SK-N-SH (cell line): ENCODE measurements around the gene SEC11A. TPM values are rescaled to one million over a fixed set of nuclear protein-coding genes. Genes with fewer than 3 reads are reported as not detected.

Experiments used
- CTCF ChIA-PET: fragments of 300-600, 350-600 bp; formaldehyde crosslinking; extraction: SDS; loops from one replicate; lab custom pipeline; 2021; lab: Yijun Ruan, JAX
- POLR2A ChIA-PET: fragments of 350-600 bp; sonication (Branson Sonifier 250); formaldehyde crosslinking; extraction: SDS; loops from one replicate; lab custom pipeline; 2020; ENCODE audit warnings: antibody characterized with exemption, inconsistent platforms; lab: Yijun Ruan, JAX
- DNase-seq: peaks from one replicate; pipeline ENCODE4 v3.0.0; 2012
- H2AFZ ChIP-seq: fragments of 200-600 bp; sonication (generic); 2 replicates; pipeline ENCODE4 v1.8.1; 2016; ENCODE audit warnings: antibody characterized with exemption, mild to moderate bottlenecking, low read depth
- H3F3A ChIP-seq: fragments of 200-600 bp; sonication (generic); replicated peaks from 2 replicates; pipeline ENCODE3; 2016; ENCODE audit warnings: antibody characterized with exemption, mild to moderate bottlenecking; ENCODE audit not compliant: insufficient read depth
- H3K27ac ChIP-seq, 2 experiments: fragments of 200-500 bp in 1 of 2; fragments of 200-600 bp in 1 of 2; sonication (Bioruptor generic) in 1 of 2; sonication (generic), shearing (Covaris generic) in 1 of 2; 2 replicates each; pipeline versions ENCODE4 v1.5.1 to v1.6.1; 2014 to 2016; ENCODE audit warnings: low read depth in 2 of 2, inconsistent platforms in 1 of 2, low read length in 1 of 2, mild to moderate bottlenecking in 1 of 2, mixed read lengths in 1 of 2
- H3K27me3 ChIP-seq: fragments of 200-600 bp; sonication (generic), shearing (Covaris generic); 2 replicates; pipeline ENCODE4 v1.6.1; 2016; ENCODE audit warnings: mixed run types; ENCODE audit not compliant: insufficient read depth
- H3K36me3 ChIP-seq, 2 experiments: fragments of 200-500 bp in 1 of 2; fragments of 200-600 bp in 1 of 2; sonication (Bioruptor generic) in 1 of 2; sonication (generic) in 1 of 2; replicated peaks in 1 of 2; 2 replicates each; pipeline versions ENCODE3 to v1.5.1; 2014 to 2016; ENCODE audit warnings: low read length in 1 of 2, mild to moderate bottlenecking in 1 of 2; ENCODE audit not compliant: insufficient read depth in 2 of 2, control insufficient read depth in 1 of 2
- H3K4me1 ChIP-seq, 2 experiments: fragments of 200-500 bp in 1 of 2; fragments of 200-600 bp in 1 of 2; sonication (Bioruptor generic) in 1 of 2; sonication (generic), shearing (Covaris generic) in 1 of 2; 2 replicates each; pipeline versions ENCODE4 v1.5.1 to v1.6.1; 2014 to 2016; ENCODE audit warnings: low read depth in 1 of 2, low read length in 1 of 2, mixed run types in 1 of 2; ENCODE audit not compliant: insufficient read depth in 2 of 2, control insufficient read depth in 1 of 2
- H3K4me2 ChIP-seq: fragments of 200-600 bp; sonication (generic), shearing (Covaris generic); 2 replicates; pipeline ENCODE4 v1.6.1; 2017; ENCODE audit warnings: mixed run types
- H3K4me3 ChIP-seq, 2 experiments: fragments of 200-500 bp in 1 of 2; fragments of 200-600 bp in 1 of 2; sonication (Bioruptor generic) in 1 of 2; sonication (generic), shearing (Covaris generic) in 1 of 2; 2 replicates each; pipeline versions ENCODE4 v1.5.1 to v1.8.1; 2014 to 2016; ENCODE audit warnings: low read depth in 2 of 2, inconsistent platforms in 1 of 2, low read length in 1 of 2, mild to moderate bottlenecking in 1 of 2, mixed read lengths in 1 of 2, moderate library complexity in 1 of 2
- H3K79me2 ChIP-seq: fragments of 200-600 bp; sonication (generic); 2 replicates; pipeline ENCODE4 v1.8.1; 2017; ENCODE audit warnings: mild to moderate bottlenecking; ENCODE audit not compliant: insufficient read depth
- H3K9ac ChIP-seq: fragments of 200-600 bp; sonication (generic); 2 replicates; pipeline ENCODE4 v1.6.1; 2017; ENCODE audit warnings: mixed run types
- H3K9me2 ChIP-seq: fragments of 200-600 bp; sonication (generic); 2 replicates; pipeline ENCODE4 v1.6.1; 2017; ENCODE audit warnings: mixed run types
- H3K9me3 ChIP-seq: fragments of 200-600 bp; sonication (generic); 2 replicates; pipeline ENCODE4 v1.6.1; 2017; ENCODE audit warnings: mixed run types, mild to moderate bottlenecking, moderate library complexity
- H4K20me1 ChIP-seq: fragments of 200-600 bp; sonication (generic); 2 replicates; pipeline ENCODE4 v1.6.1; 2017; ENCODE audit warnings: mild to moderate bottlenecking, mixed run types; ENCODE audit not compliant: insufficient read depth
- EP300 ChIP-seq, 2 experiments: IDR thresholded peaks; 2 replicates each; pipeline versions ENCODE4 v1.4.0 to v1.6.1; 2012; ENCODE audit warnings: borderline replicate concordance in 1 of 2, low read depth in 1 of 2, low read length in 1 of 2
- EZH2phosphoT487 ChIP-seq: fragments of 200-600 bp; sonication (generic); IDR thresholded peaks from 2 replicates; pipeline ENCODE4 v1.6.1; 2017; ENCODE audit warnings: low read depth, mixed run types, mild to moderate bottlenecking, antibody characterized with exemption, moderate library complexity, borderline replicate concordance
- FOSL2 ChIP-seq: IDR thresholded peaks from 2 replicates; pipeline ENCODE4 v1.4.0; 2012; ENCODE audit warnings: low read depth, mild to moderate bottlenecking, moderate library complexity, borderline replicate concordance
- GATA2 ChIP-seq: sonication (generic); formaldehyde crosslinking; IDR thresholded peaks from 2 replicates; pipeline ENCODE4 v1.5.0; 2020; ENCODE audit warnings: mild to moderate bottlenecking, missing genetic modification reagents
- MAX ChIP-seq: IDR thresholded peaks from 2 replicates; pipeline ENCODE4 v1.4.0; 2012; ENCODE audit warnings: low read depth
- MXI1 ChIP-seq: IDR thresholded peaks from 2 replicates; pipeline ENCODE4 v1.6.1; 2012; ENCODE audit warnings: mild to moderate bottlenecking, low read depth, low read length, improper control_type of control experiment
- REST ChIP-seq: IDR thresholded peaks from 2 replicates; pipeline ENCODE4 v1.6.1; 2012; ENCODE audit warnings: mild to moderate bottlenecking, low read depth, low read length, moderate library complexity
- SIN3A ChIP-seq: IDR thresholded peaks from 2 replicates; pipeline ENCODE4 v1.6.1; 2012; ENCODE audit warnings: low read depth, mild to moderate bottlenecking, low read length, moderate library complexity, borderline replicate concordance
- TCF12 ChIP-seq: IDR thresholded peaks from 2 replicates; pipeline ENCODE4 v1.4.0; 2012
- USF2 ChIP-seq: fragments of 150-350 bp; IDR thresholded peaks from 2 replicates; pipeline ENCODE4 v1.6.1; 2017; ENCODE audit warnings: antibody characterized with exemption, low read length, low read depth, borderline replicate concordance
- ZBTB33 ChIP-seq: IDR thresholded peaks from 2 replicates; pipeline ENCODE4 v1.4.0; 2012; ENCODE audit warnings: low read depth, borderline replicate concordance
- WGBS: methylation state at CpG from one replicate; pipeline ENCODE4 v1.1.6; 2017; ENCODE audit warnings: low lambda C conversion rate; 5-methylcytosine and 5-hydroxymethylcytosine counted together
- polyA plus RNA-seq, 3 experiments: library from polyadenylated mRNA; depleted of rRNA; stranded (reverse); fragments of >200 nt; gene quantifications; 2 replicates each; pipeline ENCODE4 v1.2.3, GENCODE V29; 2012

SEC11A gene
- polyA plus RNA-seq, 1 of the 3 experiments (the other 2 are of a cell fraction), result 107 TPM

- Histone ChIP-seq H3K9me3 (no peaks in the 10 kb centered on the region), H3K9ac (no peak overlapping the region), H3K4me1 (peaks cover 0 to 28% of the 10 kb centered on the region in 2 experiments; a peak in 3 of 4 replicates), H3K79me2 (peaks cover 99% of the 10 kb centered on the region), H3K4me3 (no peak overlapping the region), H3K4me2 (no peak overlapping the region; the same call in 1 of the 2 replicates), H3K9me2 (no peaks in the 10 kb centered on the region), H3K27me3 (no peaks in the 10 kb centered on the region), H2AFZ (no peak overlapping the region), H3F3A (no peaks in the 10 kb centered on the region), H3K27ac (peak overlapping the region in 1 of 2 experiments; percentile 55; a peak in 2 of 4 replicates), H3K36me3 (no peaks in the 10 kb centered on the region), H4K20me1 (peaks cover 84% of the 10 kb centered on the region)
- DNase-seq, result peak; percentile 44
- TF ChIP-seq GATA2 (CRISPR knock-in tag) (0 out of 2 replicates have a peak, but pooled peaks have one; percentile 19), TCF12 (no peak), FOSL2 (no peak), SIN3A (no peak), EZH2phosphoT487 (no peak), MAX (no peak), REST (no peak), MXI1 (peak; percentile 56; the same call in 1 of the 2 replicates), EP300 (IDR thresholded peaks at IDR 0.05; ENCODE audit: borderline replicate concordance in 1 of 2, low read depth in 1 of 2, low read length in 1 of 2) (peak in 1 of 2 experiments; percentile 8; a peak in 1 of 4 replicates), ZBTB33 (no peak), USF2 (no peak)
- POLR2A ChIA-PET, result no interaction called here
- 56% methylated on average over 4 of the region's 4 CpGs for WGBS
- CTCF ChIA-PET, result interaction anchor here (0.6 kb wide), 1 partner anchor 169 kb away, joined by 3 read pairs; no protein-coding TSS in a partner anchor
Measured at GRCh38 chr15:84761607-84762131, 45.7 kb upstream of the SEC11A start.
